Epithelial cell of esophagus (primary cell): Measurements from ENCODE around the gene SKP2.
A peak's percentile ranks its signal among the peaks of the same experiment; 100 is the strongest.

Experiments
- DNase-seq: peaks from one replicate; pipeline ENCODE4 v3.0.0; 2010; ENCODE audit warnings: low read depth
- H3K4me3 ChIP-seq: 2 replicates; pipeline ENCODE4 v1.5.1; 2011; ENCODE audit warnings: mild to moderate bottlenecking, low read length, control low read depth
- CTCF ChIP-seq: IDR thresholded peaks from 2 replicates; pipeline ENCODE4 v1.5.1; 2011; ENCODE audit warnings: low read depth, mild to moderate bottlenecking, low read length, control low read depth, inconsistent platforms; ENCODE audit not compliant: insufficient read depth; ENCODE audit errors: missing control alignments

Gene SKP2

GRCh38 chr5:36158144-36158543 is 6.2 kb downstream of the SKP2 start:
- H3K4me3 ChIP-seq = no peak overlapping the region
- TF ChIP-seq CTCF = no peak
- DNase-seq = no peak

- H3K4me3 ChIP-seq = no peak overlapping the region
- TF ChIP-seq CTCF = no peak
- DNase-seq = no peak
Measured at GRCh38 chr5:36160617-36161016, 8.7 kb downstream of the SKP2 start.

- TF ChIP-seq CTCF = no peak
- H3K4me3 ChIP-seq = no peak overlapping the region
- DNase-seq = peak; percentile 60
Measured at GRCh38 chr5:36161361-36161760, 9.4 kb downstream of the SKP2 start.

GRCh38 chr5:36162810-36163486 is 11.0 kb downstream of the SKP2 start:
- no peak overlapping the region for H3K4me3 ChIP-seq
- DNase-seq = no peak
- no peak for TF ChIP-seq CTCF

- no peak for DNase-seq
- TF ChIP-seq CTCF = no peak
- no peak overlapping the region for H3K4me3 ChIP-seq
Measured at GRCh38 chr5:36164461-36164860, 12.6 kb downstream of the SKP2 start.

GRCh38 chr5:36168737-36169136 is 16.8 kb downstream of the SKP2 start:
- no peak for TF ChIP-seq CTCF
- H3K4me3 ChIP-seq = no peak overlapping the region
- peak; percentile 11 for DNase-seq

- no peak overlapping the region for H3K4me3 ChIP-seq
- TF ChIP-seq CTCF = no peak
- no peak for DNase-seq
Measured at GRCh38 chr5:36170832-36171424, 19.0 kb downstream of the SKP2 start.
